ENCODE data around the gene HOXA11.

- TF ChIP-seq YY1 (IDR thresholded peaks at IDR 0.05) (no peak), CTCF (IDR thresholded peaks at IDR 0.05; ENCODE audit: low read depth, low read length, missing input control) (no peak), REST (IDR thresholded peaks at IDR 0.05) (no peak), TAF1 (conservative IDR thresholded peaks at IDR 0.05) (no peak), FOXA2 (IDR thresholded peaks at IDR 0.05) (no peak), ATF3 (IDR thresholded peaks at IDR 0.05) (no peak), GABPA (IDR thresholded peaks at IDR 0.05 in 1 of 2, conservative IDR thresholded peaks at IDR 0.05 in 1 of 2) (no peak), MAX (IDR thresholded peaks at IDR 0.05) (no peak), SP1 (IDR thresholded peaks at IDR 0.05) (no peak), RAD21 (IDR thresholded peaks at IDR 0.05) (no peak)
Observed at GRCh38 chr7:27168265-27168947, 16.6 kb downstream of the HOXA11 start.
